ENCODE measurements around the gene FERMT2.

The FERMT2 gene

GRCh38 chr14:52879958-52880357, 70.9 kb downstream of the FERMT2 start:
- DNase-seq (ENCODE audit: low read depth): no peak
- no peak overlapping the region for H3K4me3 ChIP-seq (ENCODE audit: low read depth, low read length)
- no peak for TF ChIP-seq CTCF (IDR thresholded peaks at IDR 0.05; ENCODE audit: control insufficient read depth, extremely low read depth, insufficient read depth)

DNA sequence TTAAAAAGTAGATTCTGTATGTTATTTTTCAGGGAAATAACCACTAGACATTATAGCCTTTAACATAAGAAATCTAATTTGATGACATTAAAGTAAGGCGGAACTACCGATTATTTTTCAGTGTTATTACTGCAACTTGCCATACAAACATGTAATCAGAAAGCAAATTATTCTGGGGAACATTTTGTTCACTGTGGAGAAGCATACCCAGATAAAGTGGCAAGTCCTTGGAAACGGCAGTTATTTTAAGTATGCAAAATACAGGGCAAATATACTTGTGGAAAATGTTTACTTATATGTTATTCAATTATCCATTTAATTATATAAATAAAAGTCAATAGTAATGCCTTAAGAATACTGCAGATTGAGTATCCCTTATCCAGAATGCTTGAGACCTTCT, 71.9 kb downstream of the FERMT2 start:
- DNase-seq (ENCODE audit: low read depth): no peak
- TF ChIP-seq CTCF (IDR thresholded peaks at IDR 0.05; ENCODE audit: control insufficient read depth, extremely low read depth, insufficient read depth): no peak
- no peak overlapping the region for H3K4me3 ChIP-seq (ENCODE audit: low read depth, low read length)

- no peak for TF ChIP-seq CTCF (IDR thresholded peaks at IDR 0.05; ENCODE audit: control insufficient read depth, extremely low read depth, insufficient read depth)
- no peak for DNase-seq (ENCODE audit: low read depth)
- H3K4me3 ChIP-seq (ENCODE audit: low read depth, low read length): no peak overlapping the region
Measured at GRCh38 chr14:52878469-52878868, 72.4 kb downstream of the FERMT2 start.

GRCh38 chr14:52877628-52878027, 73.2 kb downstream of the FERMT2 start:
- TF ChIP-seq CTCF (IDR thresholded peaks at IDR 0.05; ENCODE audit: control insufficient read depth, extremely low read depth, insufficient read depth): no peak
- DNase-seq (ENCODE audit: low read depth): no peak
- H3K4me3 ChIP-seq (ENCODE audit: low read depth, low read length): no peak overlapping the region

DNA sequence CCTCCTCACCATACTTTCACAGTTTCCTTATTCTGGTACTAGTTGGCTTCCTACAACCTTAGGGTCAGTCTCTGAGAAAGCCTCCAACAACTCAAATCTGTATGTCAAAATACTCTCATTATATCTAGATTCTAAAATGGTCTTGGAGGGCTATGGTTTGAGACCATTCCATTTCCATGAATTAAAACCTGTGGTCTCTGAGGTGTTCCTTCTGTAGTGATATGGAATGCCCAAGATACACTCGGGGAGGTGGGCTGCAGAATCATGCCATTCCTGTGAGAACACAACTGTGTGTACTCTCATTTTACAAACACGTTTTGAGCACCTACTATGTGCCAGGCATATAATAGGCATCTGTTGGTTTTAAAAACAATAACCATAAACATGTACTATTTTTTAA, 74.0 kb downstream of the FERMT2 start:
- H3K4me3 ChIP-seq (ENCODE audit: low read depth, low read length): no peak overlapping the region
- DNase-seq (ENCODE audit: low read depth): no peak
- no peak for TF ChIP-seq CTCF (IDR thresholded peaks at IDR 0.05; ENCODE audit: control insufficient read depth, extremely low read depth, insufficient read depth)

DNA sequence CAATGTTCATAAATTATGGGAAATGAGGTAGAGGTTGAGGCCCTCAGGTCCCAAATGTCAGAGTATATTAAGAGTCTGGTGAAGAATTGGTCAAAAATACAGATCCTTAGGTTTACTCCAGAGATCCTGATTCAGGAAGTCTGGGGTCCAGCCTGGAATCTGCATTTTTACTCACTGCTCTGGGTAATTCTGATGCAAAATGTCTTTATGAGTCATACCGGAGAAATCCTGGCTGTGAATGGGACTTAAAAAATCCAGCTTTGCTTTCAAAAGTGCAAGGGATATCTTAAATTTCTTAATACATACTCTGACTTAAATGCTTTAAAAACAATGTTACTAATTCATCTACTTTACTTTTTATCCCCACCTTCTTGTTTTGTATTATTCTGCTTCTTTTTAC, 74.5 kb downstream of the FERMT2 start:
- no peak overlapping the region for H3K4me3 ChIP-seq (ENCODE audit: low read depth, low read length)
- DNase-seq (ENCODE audit: low read depth): no peak
- no peak for TF ChIP-seq CTCF (IDR thresholded peaks at IDR 0.05; ENCODE audit: control insufficient read depth, extremely low read depth, insufficient read depth)

- DNase-seq (ENCODE audit: low read depth): no peak
- TF ChIP-seq CTCF (IDR thresholded peaks at IDR 0.05; ENCODE audit: control insufficient read depth, extremely low read depth, insufficient read depth): no peak
Measured at GRCh38 chr14:52875707-52876106, 75.1 kb downstream of the FERMT2 start.

More at GRCh38 chr14:52875707-52876106, 75.1 kb downstream of the FERMT2 start:
- no peak overlapping the region for H3K4me3 ChIP-seq (ENCODE audit: low read depth, low read length)

All from LNCaP clone FGC (cell line).